NB4 (cell line): Measurements from ENCODE around the gene GPR153.

ENCODE experiments used
- CTCF ChIP-seq: IDR thresholded peaks from one replicate; pipeline ENCODE4 v1.5.1; 2012; ENCODE audit warnings: low read depth, low read length
- MYC ChIP-seq: IDR thresholded peaks from 2 replicates; pipeline ENCODE4 v1.6.1; 2011; ENCODE audit warnings: low read depth, low read length
- POLR2A ChIP-seq: IDR thresholded peaks from 2 replicates; pipeline ENCODE4 v1.6.1; 2011; ENCODE audit warnings: mild to moderate bottlenecking; ENCODE audit not compliant: insufficient read length; ENCODE audit errors: extremely low read depth
- TF ChIP-seq, protein P1 (sequence below): IDR thresholded peaks from 2 replicates; pipeline ENCODE4 v1.6.1; 2011; ENCODE audit warnings: low read depth, low read length

DNA sequence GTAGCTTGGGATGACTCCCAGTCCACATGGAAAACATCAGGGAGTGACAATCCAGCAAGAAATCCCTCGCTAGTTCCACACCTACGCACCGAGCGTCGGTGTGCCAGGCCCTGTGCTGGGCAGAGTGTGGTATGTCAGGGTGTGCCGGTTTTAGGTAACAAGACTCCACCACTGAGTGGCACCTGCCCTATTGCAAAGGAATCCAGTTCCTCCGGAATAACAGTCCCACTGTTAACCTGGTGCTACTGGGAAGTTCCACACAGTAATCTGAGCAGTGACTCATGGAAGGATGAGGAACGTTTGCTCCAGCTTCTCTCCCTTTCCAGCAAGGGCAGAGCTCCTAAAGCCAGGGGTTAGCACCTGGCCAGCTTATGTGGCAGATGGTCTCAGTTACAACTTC lies 40.7 kb downstream of the GPR153 start:
- TF ChIP-seq POLR2A (no peak), CTCF (no peak), MYC (no peak)
- TF ChIP-seq, protein P1, sequence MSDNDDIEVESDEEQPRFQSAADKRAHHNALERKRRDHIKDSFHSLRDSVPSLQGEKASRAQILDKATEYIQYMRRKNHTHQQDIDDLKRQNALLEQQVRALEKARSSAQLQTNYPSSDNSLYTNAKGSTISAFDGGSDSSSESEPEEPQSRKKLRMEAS, result no peak
